SK-N-SH treated with all-trans-retinoic acid at 6 μM for 48 hours (cell line): Measurements from ENCODE around the gene KCND1.

Experiments
- ATAC-seq: fragments of 200-7000 bp; cut with Tn5 transposase; 3 replicates; pipeline ENCODE4 v1.9.1; 2020; ENCODE audit warnings: mild to moderate bottlenecking, moderate library complexity
- ARNTL ChIP-seq: fragments of 450-650 bp; formaldehyde crosslinking; IDR thresholded peaks from 2 replicates; pipeline ENCODE4 v1.5.0; 2020; ENCODE audit warnings: low read depth, mild to moderate bottlenecking, moderate library complexity, borderline replicate concordance
- BACH2 ChIP-seq: fragments of 250-450 bp; sonication (Bioruptor Pico); IDR thresholded peaks from 2 replicates; pipeline ENCODE4 v1.9.0; 2021; ENCODE audit warnings: mild to moderate bottlenecking, borderline replicate concordance
- CREB5 ChIP-seq: fragments of 250-450 bp; sonication (Bioruptor Pico); IDR thresholded peaks from 2 replicates; pipeline ENCODE4 v1.5.1; 2020; ENCODE audit warnings: low read depth, mild to moderate bottlenecking, moderate library complexity
- CSDC2 ChIP-seq: fragments of 250-450 bp; sonication (Bioruptor Pico); IDR thresholded peaks from 2 replicates; pipeline ENCODE4 v1.5.0; 2020; ENCODE audit warnings: mild to moderate bottlenecking, moderate library complexity
- ESRRG ChIP-seq: fragments of 250-450 bp; sonication (Bioruptor Pico); IDR thresholded peaks from 2 replicates; pipeline ENCODE4 v1.6.1; 2021; ENCODE audit warnings: mild to moderate bottlenecking
- GLIS3 ChIP-seq: fragments of 250-450 bp; sonication (Bioruptor Pico); IDR thresholded peaks from 2 replicates; pipeline ENCODE4 v1.5.0; 2020; ENCODE audit warnings: mild to moderate bottlenecking, moderate library complexity
- ISL1 ChIP-seq: fragments of 250-450 bp; sonication (Bioruptor Pico); IDR thresholded peaks from 2 replicates; pipeline ENCODE4 v2.1.2; 2022; ENCODE audit warnings: mild to moderate bottlenecking, moderate library complexity
- OSR1 ChIP-seq: fragments of 250-450 bp; sonication (Bioruptor Pico); IDR thresholded peaks from 2 replicates; pipeline ENCODE4 v1.8.0; 2022; ENCODE audit warnings: moderate library complexity, mild to moderate bottlenecking, inconsistent platforms
- PATZ1 ChIP-seq: fragments of 250-450 bp; sonication (Bioruptor Pico); IDR thresholded peaks from 2 replicates; pipeline ENCODE4 v1.8.0; 2020; ENCODE audit warnings: mild to moderate bottlenecking, moderate library complexity, borderline replicate concordance
- PPARA ChIP-seq: fragments of 250-450 bp; sonication (Bioruptor Pico); IDR thresholded peaks from 2 replicates; pipeline ENCODE4 v1.5.0; 2020; ENCODE audit warnings: mild to moderate bottlenecking, borderline replicate concordance
- RARB ChIP-seq: fragments of 250-450 bp; sonication (Bioruptor Pico); IDR thresholded peaks from 2 replicates; pipeline ENCODE4 v1.8.0; 2021; ENCODE audit warnings: mild to moderate bottlenecking, moderate library complexity
- SNAI2 ChIP-seq: fragments of 250-450 bp; sonication (Bioruptor Pico); IDR thresholded peaks from 2 replicates; pipeline ENCODE4 v1.5.0; 2020; ENCODE audit warnings: mild to moderate bottlenecking, moderate library complexity
- TCF4 ChIP-seq: fragments of 250-450 bp; sonication (Bioruptor Pico); IDR thresholded peaks from 2 replicates; pipeline ENCODE4 v1.8.0; 2021; ENCODE audit warnings: mild to moderate bottlenecking, moderate library complexity, borderline replicate concordance
- TOX ChIP-seq: fragments of 250-450 bp; sonication (Bioruptor Pico); IDR thresholded peaks from 2 replicates; pipeline ENCODE4 v1.8.0; 2021; ENCODE audit warnings: mild to moderate bottlenecking, moderate library complexity, borderline replicate concordance
- ZFP3 ChIP-seq: fragments of 250-450 bp; sonication (Bioruptor Pico); IDR thresholded peaks from 2 replicates; pipeline ENCODE4 v1.5.0; 2020; ENCODE audit warnings: mild to moderate bottlenecking, moderate library complexity
- ZNF565 ChIP-seq: fragments of 450-650 bp; formaldehyde crosslinking; conservative IDR thresholded peaks from 2 replicates; pipeline ENCODE4 v1.5.0; 2020; ENCODE audit warnings: low read depth, mild to moderate bottlenecking, moderate library complexity
- ZNF70 ChIP-seq: fragments of 450-650 bp; formaldehyde crosslinking; IDR thresholded peaks from 2 replicates; pipeline ENCODE4 v1.5.0; 2020; ENCODE audit warnings: mild to moderate bottlenecking, moderate library complexity
- ZNF8 ChIP-seq: fragments of 450-650 bp; formaldehyde crosslinking; IDR thresholded peaks from 2 replicates; pipeline ENCODE4 v1.5.0; 2020; ENCODE audit warnings: mild to moderate bottlenecking, moderate library complexity
- TF ChIP-seq, protein P1 (sequence below): fragments of 250-450 bp; sonication (Bioruptor Pico); IDR thresholded peaks from 2 replicates; pipeline ENCODE4 v1.8.0; 2021; ENCODE audit warnings: low read depth, mild to moderate bottlenecking, moderate library complexity, borderline replicate concordance
- TF ChIP-seq, protein P2 (sequence below): fragments of 250-450 bp; sonication (Bioruptor Pico); IDR thresholded peaks from 2 replicates; pipeline ENCODE4 v1.5.1; 2021; ENCODE audit warnings: mild to moderate bottlenecking, moderate library complexity
- TF ChIP-seq, protein P3 (sequence below): fragments of 250-450 bp; sonication (Bioruptor Pico); IDR thresholded peaks from 2 replicates; pipeline ENCODE4 v1.5.0; 2020; ENCODE audit warnings: mild to moderate bottlenecking, moderate library complexity

Gene KCND1

GRCh38 chrX:48939524-48940228 lies 32.0 kb downstream of the KCND1 start (continued):
- TF ChIP-seq, protein P1, sequence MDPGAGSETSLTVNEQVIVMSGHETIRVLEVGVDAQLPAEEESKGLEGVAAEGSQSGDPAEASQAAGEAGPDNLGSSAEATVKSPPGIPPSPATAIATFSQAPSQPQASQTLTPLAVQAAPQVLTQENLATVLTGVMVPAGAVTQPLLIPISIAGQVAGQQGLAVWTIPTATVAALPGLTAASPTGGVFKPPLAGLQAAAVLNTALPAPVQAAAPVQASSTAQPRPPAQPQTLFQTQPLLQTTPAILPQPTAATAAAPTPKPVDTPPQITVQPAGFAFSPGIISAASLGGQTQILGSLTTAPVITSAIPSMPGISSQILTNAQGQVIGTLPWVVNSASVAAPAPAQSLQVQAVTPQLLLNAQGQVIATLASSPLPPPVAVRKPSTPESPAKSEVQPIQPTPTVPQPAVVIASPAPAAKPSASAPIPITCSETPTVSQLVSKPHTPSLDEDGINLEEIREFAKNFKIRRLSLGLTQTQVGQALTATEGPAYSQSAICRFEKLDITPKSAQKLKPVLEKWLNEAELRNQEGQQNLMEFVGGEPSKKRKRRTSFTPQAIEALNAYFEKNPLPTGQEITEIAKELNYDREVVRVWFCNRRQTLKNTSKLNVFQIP (CRISPR knock-in tag) = no peak
- no peak for TF ChIP-seq CSDC2 (CRISPR knock-in tag)
- TF ChIP-seq, all 23 proteins: peak for 0

DNA sequence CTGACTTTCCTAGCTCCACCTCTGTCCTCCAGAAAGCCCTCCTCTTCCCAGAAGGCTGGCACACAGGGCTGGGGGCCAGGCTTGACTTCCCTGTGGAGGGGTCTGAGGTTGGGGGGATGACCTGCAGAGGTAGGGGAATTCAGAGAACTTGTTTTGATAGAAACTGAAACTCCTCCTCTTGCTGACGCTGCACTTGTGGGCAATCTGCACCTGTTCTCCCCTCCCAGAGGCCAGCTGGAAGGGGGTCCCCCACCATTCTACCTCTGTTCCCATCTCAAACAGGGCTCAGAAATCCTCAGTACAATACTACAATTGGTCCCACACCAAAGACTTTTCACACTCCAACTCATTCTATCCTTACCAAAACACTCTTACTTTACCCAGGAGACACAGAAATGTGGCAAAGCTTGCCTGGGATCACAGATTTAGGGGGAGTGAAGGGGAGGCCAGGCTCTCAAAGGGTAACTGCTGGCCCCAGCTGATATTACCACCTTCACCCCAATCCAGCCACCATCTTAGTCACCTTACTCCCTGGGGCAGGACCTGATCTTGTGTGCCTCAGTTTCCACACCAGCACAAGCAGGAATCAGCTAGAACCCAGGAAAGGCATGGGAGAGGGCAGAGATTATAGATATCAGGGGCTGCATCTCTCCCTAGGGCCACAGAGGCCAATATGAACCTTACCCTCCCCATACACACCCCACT lies 32.8 kb downstream of the KCND1 start:
- TF ChIP-seq ZNF565 (CRISPR knock-in tag) (no peak), OSR1 (no peak), TCF4 (CRISPR knock-in tag) (no peak), ZNF70 (no peak), SNAI2 (no peak), ISL1 (CRISPR knock-in tag) (no peak), RARB (CRISPR knock-in tag) (no peak)
- ATAC-seq = no peak

GRCh38 chrX:48937054-48937907 lies 34.4 kb downstream of the KCND1 start:
- ATAC-seq = no peak
- TF ChIP-seq ZNF70 (no peak), ZNF8 (CRISPR knock-in tag) (no peak), PATZ1 (CRISPR knock-in tag) (no peak), CSDC2 (CRISPR knock-in tag) (no peak), RARB (CRISPR knock-in tag) (no peak), TCF4 (CRISPR knock-in tag) (no peak), CREB5 (CRISPR knock-in tag) (no peak), ISL1 (CRISPR knock-in tag) (no peak), BACH2 (CRISPR knock-in tag) (no peak), ARNTL (CRISPR knock-in tag) (no peak), ESRRG (CRISPR knock-in tag) (no peak), ZNF565 (CRISPR knock-in tag) (no peak), PPARA (CRISPR knock-in tag) (no peak), GLIS3 (CRISPR knock-in tag) (no peak), TOX (no peak), OSR1 (no peak), ZFP3 (no peak)
- TF ChIP-seq, protein P1 (CRISPR knock-in tag) = no peak
- TF ChIP-seq, protein P2, sequence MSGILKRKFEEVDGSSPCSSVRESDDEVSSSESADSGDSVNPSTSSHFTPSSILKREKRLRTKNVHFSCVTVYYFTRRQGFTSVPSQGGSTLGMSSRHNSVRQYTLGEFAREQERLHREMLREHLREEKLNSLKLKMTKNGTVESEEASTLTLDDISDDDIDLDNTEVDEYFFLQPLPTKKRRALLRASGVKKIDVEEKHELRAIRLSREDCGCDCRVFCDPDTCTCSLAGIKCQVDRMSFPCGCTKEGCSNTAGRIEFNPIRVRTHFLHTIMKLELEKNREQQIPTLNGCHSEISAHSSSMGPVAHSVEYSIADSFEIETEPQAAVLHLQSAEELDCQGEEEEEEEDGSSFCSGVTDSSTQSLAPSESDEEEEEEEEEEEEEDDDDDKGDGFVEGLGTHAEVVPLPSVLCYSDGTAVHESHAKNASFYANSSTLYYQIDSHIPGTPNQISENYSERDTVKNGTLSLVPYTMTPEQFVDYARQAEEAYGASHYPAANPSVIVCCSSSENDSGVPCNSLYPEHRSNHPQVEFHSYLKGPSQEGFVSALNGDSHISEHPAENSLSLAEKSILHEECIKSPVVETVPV (CRISPR knock-in tag) = no peak
- TF ChIP-seq, protein P3, sequence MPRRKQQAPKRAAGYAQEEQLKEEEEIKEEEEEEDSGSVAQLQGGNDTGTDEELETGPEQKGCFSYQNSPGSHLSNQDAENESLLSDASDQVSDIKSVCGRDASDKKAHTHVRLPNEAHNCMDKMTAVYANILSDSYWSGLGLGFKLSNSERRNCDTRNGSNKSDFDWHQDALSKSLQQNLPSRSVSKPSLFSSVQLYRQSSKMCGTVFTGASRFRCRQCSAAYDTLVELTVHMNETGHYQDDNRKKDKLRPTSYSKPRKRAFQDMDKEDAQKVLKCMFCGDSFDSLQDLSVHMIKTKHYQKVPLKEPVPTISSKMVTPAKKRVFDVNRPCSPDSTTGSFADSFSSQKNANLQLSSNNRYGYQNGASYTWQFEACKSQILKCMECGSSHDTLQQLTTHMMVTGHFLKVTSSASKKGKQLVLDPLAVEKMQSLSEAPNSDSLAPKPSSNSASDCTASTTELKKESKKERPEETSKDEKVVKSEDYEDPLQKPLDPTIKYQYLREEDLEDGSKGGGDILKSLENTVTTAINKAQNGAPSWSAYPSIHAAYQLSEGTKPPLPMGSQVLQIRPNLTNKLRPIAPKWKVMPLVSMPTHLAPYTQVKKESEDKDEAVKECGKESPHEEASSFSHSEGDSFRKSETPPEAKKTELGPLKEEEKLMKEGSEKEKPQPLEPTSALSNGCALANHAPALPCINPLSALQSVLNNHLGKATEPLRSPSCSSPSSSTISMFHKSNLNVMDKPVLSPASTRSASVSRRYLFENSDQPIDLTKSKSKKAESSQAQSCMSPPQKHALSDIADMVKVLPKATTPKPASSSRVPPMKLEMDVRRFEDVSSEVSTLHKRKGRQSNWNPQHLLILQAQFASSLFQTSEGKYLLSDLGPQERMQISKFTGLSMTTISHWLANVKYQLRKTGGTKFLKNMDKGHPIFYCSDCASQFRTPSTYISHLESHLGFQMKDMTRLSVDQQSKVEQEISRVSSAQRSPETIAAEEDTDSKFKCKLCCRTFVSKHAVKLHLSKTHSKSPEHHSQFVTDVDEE = no peak
